Measurements from ENCODE around the gene CXCR6.
A peak's percentile ranks its signal among the peaks of the same experiment; 100 is the strongest.

CXCR6 gene

GRCh38 chr3:45906681-45907407, 36.4 kb upstream of the CXCR6 start:
- peak; percentile 58 for TF ChIP-seq CTCF (IDR thresholded peaks at IDR 0.05; ENCODE audit: extremely low read depth, insufficient read depth, missing control alignments)
- no peak for DNase-seq (ENCODE audit: low spot score)

GRCh38 chr3:45907769-45908705, 35.2 kb upstream of the CXCR6 start:
- no peak for DNase-seq (ENCODE audit: low spot score)
- no peak for TF ChIP-seq CTCF (IDR thresholded peaks at IDR 0.05; ENCODE audit: extremely low read depth, insufficient read depth, missing control alignments)
- in situ Hi-C loops (cut with MboI; ENCODE audit: low pct_unique_long_range_greater_than_20kb, low sequenced_read_pairs, unreplicated experiment): no loop called here

More at GRCh38 chr3:45906681-45907407, 36.4 kb upstream of the CXCR6 start:
- in situ Hi-C loops (cut with MboI; ENCODE audit: low pct_unique_long_range_greater_than_20kb, low sequenced_read_pairs, unreplicated experiment): no loop called here

- DNase-seq (ENCODE audit: low spot score): no peak
- TF ChIP-seq CTCF (IDR thresholded peaks at IDR 0.05; ENCODE audit: extremely low read depth, insufficient read depth, missing control alignments): no peak
- in situ Hi-C loops (cut with MboI; ENCODE audit: low pct_unique_long_range_greater_than_20kb, low sequenced_read_pairs, unreplicated experiment): no loop called here
Measured at GRCh38 chr3:45908761-45909160, 34.5 kb upstream of the CXCR6 start.

- no peak for TF ChIP-seq CTCF (IDR thresholded peaks at IDR 0.05; ENCODE audit: extremely low read depth, insufficient read depth, missing control alignments)
Measured at GRCh38 chr3:45909542-45909941, 33.7 kb upstream of the CXCR6 start.

GRCh38 chr3:45910892-45911291, 32.4 kb upstream of the CXCR6 start:
- in situ Hi-C loops (cut with MboI; ENCODE audit: low pct_unique_long_range_greater_than_20kb, low sequenced_read_pairs, unreplicated experiment): no loop called here
- no peak for TF ChIP-seq CTCF (IDR thresholded peaks at IDR 0.05; ENCODE audit: extremely low read depth, insufficient read depth, missing control alignments)
- no peak for DNase-seq (ENCODE audit: low spot score)

More at GRCh38 chr3:45909542-45909941, 33.7 kb upstream of the CXCR6 start:
- in situ Hi-C loops (cut with MboI; ENCODE audit: low pct_unique_long_range_greater_than_20kb, low sequenced_read_pairs, unreplicated experiment): no loop called here
- DNase-seq (ENCODE audit: low spot score): no peak

GRCh38 chr3:45911511-45912226, 31.6 kb upstream of the CXCR6 start:
- no peak for TF ChIP-seq CTCF (IDR thresholded peaks at IDR 0.05; ENCODE audit: extremely low read depth, insufficient read depth, missing control alignments)
- in situ Hi-C loops (cut with MboI; ENCODE audit: low pct_unique_long_range_greater_than_20kb, low sequenced_read_pairs, unreplicated experiment): no loop called here
- DNase-seq (ENCODE audit: low spot score): no peak

Measured in GM13977 (cell line).